Gastroesophageal sphincter (tissue), 3 donors: Measurements from ENCODE around the gene PHACTR1.

ENCODE experiments used
- CTCF ChIP-seq, 4 experiments: fragments of 200-600 bp in 2 of 4; fragments of 450-650 bp in 2 of 4; sonication (generic) in 1 of 4; IDR thresholded peaks; one replicate each; pipeline ENCODE4 v1.5.1; 2017 to 2019; ENCODE audit warnings: antibody characterized with exemption in 4 of 4, mild to moderate bottlenecking in 2 of 4, moderate library complexity in 2 of 4
- EP300 ChIP-seq: sonication (generic); formaldehyde crosslinking; IDR thresholded peaks from one replicate; pipeline ENCODE4 v1.6.1; 2017; ENCODE audit warnings: antibody characterized with exemption, mild to moderate bottlenecking
- POLR2A ChIP-seq, 2 donors: fragments of 450-650 bp; IDR thresholded peaks; one replicate each; pipeline ENCODE4 v1.6.1; 2017; ENCODE audit warnings: antibody characterized with exemption in 2 of 2, mild to moderate bottlenecking in 2 of 2, moderate library complexity in 1 of 2
- POLR2AphosphoS5 ChIP-seq: sonication (generic); formaldehyde crosslinking; IDR thresholded peaks from one replicate; pipeline ENCODE4 v1.6.1; 2017; ENCODE audit warnings: antibody characterized with exemption

DNA sequence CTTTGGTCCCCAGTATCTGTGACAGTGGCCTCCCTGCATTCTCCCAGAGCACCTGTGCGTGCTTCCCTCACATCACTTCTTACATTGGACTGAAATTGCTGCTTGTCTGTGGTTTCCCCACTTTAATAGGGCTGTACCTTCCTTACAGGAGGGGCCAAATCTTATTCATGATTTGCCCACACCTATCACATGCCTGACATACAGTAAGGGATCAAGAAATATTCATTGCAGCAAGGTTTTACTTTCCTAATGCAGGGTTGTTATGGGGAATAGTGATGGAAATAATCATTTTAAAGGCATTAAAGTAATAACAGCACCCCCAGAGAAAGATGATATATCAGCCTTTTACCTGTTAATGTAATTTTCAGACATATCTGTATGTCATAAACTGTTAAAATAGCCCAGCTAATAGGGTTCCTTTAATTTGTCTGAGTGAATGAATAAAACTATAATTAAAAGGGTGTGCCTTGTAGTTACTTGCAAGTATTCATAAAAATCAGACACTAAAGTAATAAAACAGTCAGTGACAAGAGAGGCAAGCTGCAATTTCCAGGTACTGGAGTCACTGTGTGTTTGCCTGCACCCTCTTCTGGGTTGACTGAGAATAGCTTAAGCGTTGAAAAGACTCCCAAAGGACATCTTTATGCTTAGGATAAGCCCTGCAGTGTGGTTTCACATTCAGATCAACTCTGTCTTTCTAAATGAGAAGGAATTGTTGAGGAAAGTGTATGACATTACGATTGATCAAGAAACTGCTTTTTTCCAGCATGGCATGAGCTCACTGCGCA is 182.7 kb downstream of the PHACTR1 start:
- TF ChIP-seq POLR2AphosphoS5, result no peak
- no peak for TF ChIP-seq CTCF (IDR thresholded peaks at IDR 0.05)
- no peak for TF ChIP-seq POLR2A (IDR thresholded peaks at IDR 0.05)
- TF ChIP-seq EP300, result no peak
